ENCODE results near the gene TAS2R16.
"Not testable (repeated sequence)": the region's sequence is repeated elsewhere in the genome, so short reads cannot be mapped to it uniquely, and the experiment has no call there.

TAS2R16 gene

DNA sequence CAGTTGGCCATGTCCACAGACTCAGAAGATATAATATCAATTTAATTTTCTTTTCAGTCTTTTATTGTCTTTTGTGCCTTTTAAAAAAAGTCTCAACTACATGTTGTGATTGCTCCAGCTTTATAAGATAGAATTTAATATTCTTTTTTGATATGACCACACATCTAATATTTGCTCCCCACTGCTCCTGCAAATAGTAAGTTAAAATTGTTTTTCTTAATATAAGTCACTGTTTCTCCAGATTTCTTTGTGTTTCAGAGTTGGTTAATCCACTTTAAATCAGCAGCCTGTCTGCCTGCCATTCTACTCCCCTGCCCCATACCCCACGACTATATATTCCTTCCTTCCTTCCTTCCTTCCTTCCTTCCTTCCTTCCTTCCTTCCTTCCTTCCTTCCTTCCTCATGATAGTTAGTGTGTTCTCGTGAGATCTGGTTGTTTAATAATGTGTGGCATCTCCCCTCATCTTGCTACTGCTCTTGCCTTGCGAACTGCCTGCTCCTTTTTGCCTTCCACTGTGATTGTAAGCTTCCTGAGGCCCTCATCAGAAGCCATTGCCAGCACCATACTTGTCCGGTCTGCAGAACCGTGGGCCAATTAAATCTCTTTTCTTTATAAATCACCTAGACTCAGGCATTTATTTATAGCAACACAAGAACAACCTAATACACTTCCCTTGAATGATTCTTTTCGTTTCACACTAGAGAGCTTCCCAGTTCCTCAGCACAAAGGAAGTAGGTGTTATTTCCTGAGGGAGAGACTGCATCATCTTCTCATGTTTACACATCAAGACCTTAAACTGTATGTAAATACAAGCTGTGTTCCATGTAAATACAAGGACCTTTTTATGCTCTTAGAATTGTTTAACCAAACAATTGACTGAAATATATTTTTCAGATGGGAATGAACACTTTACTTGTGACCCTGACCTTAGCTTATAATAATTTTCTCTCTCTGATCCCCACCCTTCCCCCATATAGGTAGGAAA lies 24.5 kb downstream of the TAS2R16 start:
- DNase-seq = no peak

DNA sequence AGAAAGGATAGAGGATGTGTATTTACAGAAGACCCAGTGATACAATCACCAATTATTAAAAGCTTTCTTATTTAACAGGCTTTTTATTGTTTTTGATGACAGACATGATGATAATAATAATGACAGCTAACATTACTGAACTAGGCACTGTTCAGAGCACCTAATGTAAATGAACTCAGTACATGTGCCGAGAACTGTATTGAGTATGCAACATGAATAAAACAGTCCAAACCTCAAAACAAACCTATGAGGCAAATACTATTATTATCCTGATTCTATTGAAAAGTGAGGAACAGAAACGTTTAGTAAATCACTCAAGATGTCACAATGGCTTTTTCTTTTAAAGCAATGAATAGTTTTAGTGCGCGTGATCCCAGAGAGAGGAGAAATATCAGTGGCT lies 27.1 kb downstream of the TAS2R16 start:
- no peak for DNase-seq

DNA sequence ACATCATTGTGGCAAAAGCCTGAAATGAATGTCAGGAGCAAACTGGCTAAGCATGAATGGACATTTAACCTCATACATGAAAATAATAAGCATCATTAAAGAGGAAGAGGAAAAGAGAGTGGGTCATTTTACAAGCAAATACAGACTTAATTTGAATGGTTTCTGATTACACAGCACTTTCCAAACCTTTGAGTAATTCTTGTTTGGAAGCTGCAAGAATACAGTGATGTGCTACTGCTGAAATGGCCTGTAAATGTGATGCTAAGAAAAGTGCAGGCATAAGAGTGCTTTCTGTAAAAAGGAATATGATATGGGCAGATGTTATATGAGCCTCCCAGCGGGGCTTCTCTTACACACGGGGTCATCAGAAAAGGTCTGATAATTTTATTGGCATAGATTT lies 30.2 kb downstream of the TAS2R16 start:
- DNase-seq = no peak

DNA sequence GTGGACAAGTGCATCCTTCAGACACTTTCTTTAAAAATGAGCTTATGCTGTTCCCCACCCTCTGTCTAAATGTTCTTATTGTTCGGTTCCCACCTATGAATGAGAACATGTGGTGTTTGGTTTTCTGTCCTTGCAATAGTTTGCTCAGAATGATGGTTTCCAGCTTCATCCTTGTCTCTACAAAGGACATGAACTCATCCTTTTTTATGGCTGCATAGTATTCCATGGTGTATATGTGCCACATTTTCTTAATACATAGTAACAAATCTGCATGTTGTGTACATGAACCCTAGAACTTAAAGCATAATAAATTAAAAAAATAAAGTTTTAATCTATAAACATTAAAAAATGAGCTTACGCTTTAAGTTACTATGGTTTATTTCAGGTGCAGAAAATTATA lies 41.8 kb downstream of the TAS2R16 start:
- not testable (repeated sequence) for DNase-seq

DNA sequence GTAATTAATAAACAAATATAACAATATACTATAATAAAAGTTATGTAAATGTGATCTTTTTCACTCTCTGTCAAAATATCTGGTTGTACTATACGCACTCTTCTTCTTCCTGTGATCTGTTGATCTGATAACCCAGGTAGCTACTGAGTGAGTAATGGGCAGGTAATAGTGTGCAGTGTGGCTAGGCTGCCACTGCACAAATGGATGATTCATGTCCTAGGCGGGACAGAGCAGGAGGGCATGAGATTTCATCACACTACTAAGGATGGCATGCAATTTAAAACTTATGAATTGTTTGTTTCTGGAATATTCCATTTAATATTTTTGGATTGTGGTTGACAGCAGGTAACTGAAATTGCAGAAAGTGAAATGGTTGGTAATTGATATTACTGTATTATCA lies 44.5 kb downstream of the TAS2R16 start:
- no peak for DNase-seq

DNA sequence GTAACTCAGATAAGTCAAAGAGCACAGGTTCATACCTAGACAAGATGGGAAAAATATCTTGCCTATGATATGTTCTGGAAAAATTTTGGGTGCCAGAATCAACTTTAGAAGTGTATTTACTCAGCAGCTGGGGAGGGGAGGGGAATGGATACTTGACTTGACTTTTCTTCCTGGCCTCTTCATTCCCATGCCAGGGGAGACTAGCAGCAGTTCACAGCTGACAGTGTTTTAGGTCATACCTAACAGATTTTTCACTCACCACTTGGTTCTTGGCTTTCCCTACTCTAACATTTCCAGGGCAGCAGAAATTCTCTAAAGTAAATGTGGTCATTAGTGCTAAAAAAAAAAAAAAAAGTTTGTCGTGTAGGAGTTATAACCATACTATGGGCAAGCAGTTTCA lies 46.3 kb downstream of the TAS2R16 start:
- DNase-seq = no peak
